SK-N-SH treated with all-trans-retinoic acid at 6 μM for 48 hours (cell line): ENCODE results near the gene DNAH5.

Source experiments
- ATAC-seq: fragments of 200-7000 bp; cut with Tn5 transposase; 3 replicates; pipeline ENCODE4 v1.9.1; 2020; ENCODE audit warnings: mild to moderate bottlenecking, moderate library complexity
- ARNTL ChIP-seq: fragments of 450-650 bp; formaldehyde crosslinking; IDR thresholded peaks from 2 replicates; pipeline ENCODE4 v1.5.0; 2020; ENCODE audit warnings: low read depth, mild to moderate bottlenecking, moderate library complexity, borderline replicate concordance
- BACH2 ChIP-seq: fragments of 250-450 bp; sonication (Bioruptor Pico); IDR thresholded peaks from 2 replicates; pipeline ENCODE4 v1.9.0; 2021; ENCODE audit warnings: mild to moderate bottlenecking, borderline replicate concordance
- CSDC2 ChIP-seq: fragments of 250-450 bp; sonication (Bioruptor Pico); IDR thresholded peaks from 2 replicates; pipeline ENCODE4 v1.5.0; 2020; ENCODE audit warnings: mild to moderate bottlenecking, moderate library complexity
- GLIS3 ChIP-seq: fragments of 250-450 bp; sonication (Bioruptor Pico); IDR thresholded peaks from 2 replicates; pipeline ENCODE4 v1.5.0; 2020; ENCODE audit warnings: mild to moderate bottlenecking, moderate library complexity
- ISL1 ChIP-seq: fragments of 250-450 bp; sonication (Bioruptor Pico); IDR thresholded peaks from 2 replicates; pipeline ENCODE4 v2.1.2; 2022; ENCODE audit warnings: mild to moderate bottlenecking, moderate library complexity
- OSR1 ChIP-seq: fragments of 250-450 bp; sonication (Bioruptor Pico); IDR thresholded peaks from 2 replicates; pipeline ENCODE4 v1.8.0; 2022; ENCODE audit warnings: moderate library complexity, mild to moderate bottlenecking, inconsistent platforms
- PPARA ChIP-seq: fragments of 250-450 bp; sonication (Bioruptor Pico); IDR thresholded peaks from 2 replicates; pipeline ENCODE4 v1.5.0; 2020; ENCODE audit warnings: mild to moderate bottlenecking, borderline replicate concordance
- TCF4 ChIP-seq: fragments of 250-450 bp; sonication (Bioruptor Pico); IDR thresholded peaks from 2 replicates; pipeline ENCODE4 v1.8.0; 2021; ENCODE audit warnings: mild to moderate bottlenecking, moderate library complexity, borderline replicate concordance
- TOX ChIP-seq: fragments of 250-450 bp; sonication (Bioruptor Pico); IDR thresholded peaks from 2 replicates; pipeline ENCODE4 v1.8.0; 2021; ENCODE audit warnings: mild to moderate bottlenecking, moderate library complexity, borderline replicate concordance
- ZC3H10 ChIP-seq: fragments of 250-450 bp; sonication (Bioruptor Pico); IDR thresholded peaks from 2 replicates; pipeline ENCODE4 v1.5.1; 2021; ENCODE audit warnings: mild to moderate bottlenecking, moderate library complexity
- ZFP3 ChIP-seq: fragments of 250-450 bp; sonication (Bioruptor Pico); IDR thresholded peaks from 2 replicates; pipeline ENCODE4 v1.5.0; 2020; ENCODE audit warnings: mild to moderate bottlenecking, moderate library complexity
- ZFP30 ChIP-seq: fragments of 450-650 bp; formaldehyde crosslinking; IDR thresholded peaks from 2 replicates; pipeline ENCODE4 v1.5.0; 2022; ENCODE audit warnings: mild to moderate bottlenecking, moderate library complexity
- ZNF70 ChIP-seq: fragments of 450-650 bp; formaldehyde crosslinking; IDR thresholded peaks from 2 replicates; pipeline ENCODE4 v1.5.0; 2020; ENCODE audit warnings: mild to moderate bottlenecking, moderate library complexity
- ZNF8 ChIP-seq: fragments of 450-650 bp; formaldehyde crosslinking; IDR thresholded peaks from 2 replicates; pipeline ENCODE4 v1.5.0; 2020; ENCODE audit warnings: mild to moderate bottlenecking, moderate library complexity
- TF ChIP-seq, protein P1 (sequence below): fragments of 250-450 bp; sonication (Bioruptor Pico); IDR thresholded peaks from 2 replicates; pipeline ENCODE4 v1.5.0; 2020; ENCODE audit warnings: mild to moderate bottlenecking, moderate library complexity
- TF ChIP-seq, protein P2 (sequence below): fragments of 250-450 bp; sonication (Bioruptor Pico); IDR thresholded peaks from 2 replicates; pipeline ENCODE4 v1.5.1; 2020; ENCODE audit warnings: low read depth, mild to moderate bottlenecking, moderate library complexity
- TF ChIP-seq, protein P3 (sequence below): fragments of 250-450 bp; sonication (Bioruptor Pico); IDR thresholded peaks from 2 replicates; pipeline ENCODE4 v1.8.0; 2020; ENCODE audit warnings: mild to moderate bottlenecking, moderate library complexity, borderline replicate concordance
- TF ChIP-seq, protein P4 (sequence below): fragments of 250-450 bp; sonication (Bioruptor Pico); IDR thresholded peaks from 2 replicates; pipeline ENCODE4 v1.5.1; 2021; ENCODE audit warnings: mild to moderate bottlenecking, moderate library complexity

The DNAH5 gene

DNA sequence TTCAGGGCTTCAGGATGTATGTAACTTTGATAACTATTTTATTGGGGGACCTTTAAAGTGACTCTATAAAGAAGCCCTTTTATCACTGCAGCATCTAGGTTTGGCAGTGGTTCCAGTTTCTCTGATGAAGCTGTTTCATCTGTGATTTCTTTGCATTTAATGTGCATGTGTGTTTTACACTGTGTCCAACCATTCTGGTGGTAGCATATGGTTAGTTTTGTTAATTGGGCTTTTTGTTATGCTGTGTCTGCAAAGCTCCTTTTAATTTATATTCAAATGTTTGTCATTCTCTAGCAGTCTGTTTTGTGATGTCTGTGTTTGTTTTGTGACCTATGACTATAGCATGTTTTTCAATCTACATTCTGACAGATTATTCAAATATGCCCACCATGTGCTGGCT is 294.8 kb downstream of the DNAH5 start (continued):
- TF ChIP-seq, protein P1, sequence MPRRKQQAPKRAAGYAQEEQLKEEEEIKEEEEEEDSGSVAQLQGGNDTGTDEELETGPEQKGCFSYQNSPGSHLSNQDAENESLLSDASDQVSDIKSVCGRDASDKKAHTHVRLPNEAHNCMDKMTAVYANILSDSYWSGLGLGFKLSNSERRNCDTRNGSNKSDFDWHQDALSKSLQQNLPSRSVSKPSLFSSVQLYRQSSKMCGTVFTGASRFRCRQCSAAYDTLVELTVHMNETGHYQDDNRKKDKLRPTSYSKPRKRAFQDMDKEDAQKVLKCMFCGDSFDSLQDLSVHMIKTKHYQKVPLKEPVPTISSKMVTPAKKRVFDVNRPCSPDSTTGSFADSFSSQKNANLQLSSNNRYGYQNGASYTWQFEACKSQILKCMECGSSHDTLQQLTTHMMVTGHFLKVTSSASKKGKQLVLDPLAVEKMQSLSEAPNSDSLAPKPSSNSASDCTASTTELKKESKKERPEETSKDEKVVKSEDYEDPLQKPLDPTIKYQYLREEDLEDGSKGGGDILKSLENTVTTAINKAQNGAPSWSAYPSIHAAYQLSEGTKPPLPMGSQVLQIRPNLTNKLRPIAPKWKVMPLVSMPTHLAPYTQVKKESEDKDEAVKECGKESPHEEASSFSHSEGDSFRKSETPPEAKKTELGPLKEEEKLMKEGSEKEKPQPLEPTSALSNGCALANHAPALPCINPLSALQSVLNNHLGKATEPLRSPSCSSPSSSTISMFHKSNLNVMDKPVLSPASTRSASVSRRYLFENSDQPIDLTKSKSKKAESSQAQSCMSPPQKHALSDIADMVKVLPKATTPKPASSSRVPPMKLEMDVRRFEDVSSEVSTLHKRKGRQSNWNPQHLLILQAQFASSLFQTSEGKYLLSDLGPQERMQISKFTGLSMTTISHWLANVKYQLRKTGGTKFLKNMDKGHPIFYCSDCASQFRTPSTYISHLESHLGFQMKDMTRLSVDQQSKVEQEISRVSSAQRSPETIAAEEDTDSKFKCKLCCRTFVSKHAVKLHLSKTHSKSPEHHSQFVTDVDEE (CRISPR knock-in tag), result no peak

DNA sequence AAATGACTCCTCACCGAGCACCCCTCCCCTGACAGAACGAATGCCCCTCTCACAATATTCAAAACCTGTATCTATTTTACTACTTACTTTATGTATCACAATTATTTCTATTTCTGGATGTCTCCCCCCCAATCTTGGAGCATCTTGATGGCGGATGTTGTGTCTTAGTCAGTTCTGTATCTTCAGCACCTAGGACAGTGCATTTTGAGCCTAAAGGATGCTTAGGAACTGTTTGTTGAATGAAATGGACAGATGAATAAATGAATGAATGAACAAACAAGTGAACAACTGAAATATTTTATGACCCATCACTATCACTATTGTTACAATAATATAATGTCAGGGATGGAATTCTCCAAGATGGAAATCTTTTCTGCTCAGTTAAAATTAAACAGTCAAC is 295.7 kb downstream of the DNAH5 start:
- TF ChIP-seq, protein P2, sequence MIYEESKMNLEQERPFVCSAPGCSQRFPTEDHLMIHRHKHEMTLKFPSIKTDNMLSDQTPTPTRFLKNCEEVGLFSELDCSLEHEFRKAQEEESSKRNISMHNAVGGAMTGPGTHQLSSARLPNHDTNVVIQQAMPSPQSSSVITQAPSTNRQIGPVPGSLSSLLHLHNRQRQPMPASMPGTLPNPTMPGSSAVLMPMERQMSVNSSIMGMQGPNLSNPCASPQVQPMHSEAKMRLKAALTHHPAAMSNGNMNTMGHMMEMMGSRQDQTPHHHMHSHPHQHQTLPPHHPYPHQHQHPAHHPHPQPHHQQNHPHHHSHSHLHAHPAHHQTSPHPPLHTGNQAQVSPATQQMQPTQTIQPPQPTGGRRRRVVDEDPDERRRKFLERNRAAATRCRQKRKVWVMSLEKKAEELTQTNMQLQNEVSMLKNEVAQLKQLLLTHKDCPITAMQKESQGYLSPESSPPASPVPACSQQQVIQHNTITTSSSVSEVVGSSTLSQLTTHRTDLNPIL (CRISPR knock-in tag), result no peak
- TF ChIP-seq, protein P3, sequence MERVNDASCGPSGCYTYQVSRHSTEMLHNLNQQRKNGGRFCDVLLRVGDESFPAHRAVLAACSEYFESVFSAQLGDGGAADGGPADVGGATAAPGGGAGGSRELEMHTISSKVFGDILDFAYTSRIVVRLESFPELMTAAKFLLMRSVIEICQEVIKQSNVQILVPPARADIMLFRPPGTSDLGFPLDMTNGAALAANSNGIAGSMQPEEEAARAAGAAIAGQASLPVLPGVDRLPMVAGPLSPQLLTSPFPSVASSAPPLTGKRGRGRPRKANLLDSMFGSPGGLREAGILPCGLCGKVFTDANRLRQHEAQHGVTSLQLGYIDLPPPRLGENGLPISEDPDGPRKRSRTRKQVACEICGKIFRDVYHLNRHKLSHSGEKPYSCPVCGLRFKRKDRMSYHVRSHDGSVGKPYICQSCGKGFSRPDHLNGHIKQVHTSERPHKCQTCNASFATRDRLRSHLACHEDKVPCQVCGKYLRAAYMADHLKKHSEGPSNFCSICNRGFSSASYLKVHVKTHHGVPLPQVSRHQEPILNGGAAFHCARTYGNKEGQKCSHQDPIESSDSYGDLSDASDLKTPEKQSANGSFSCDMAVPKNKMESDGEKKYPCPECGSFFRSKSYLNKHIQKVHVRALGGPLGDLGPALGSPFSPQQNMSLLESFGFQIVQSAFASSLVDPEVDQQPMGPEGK (CRISPR knock-in tag), result no peak
- no peak for TF ChIP-seq ZNF8 (CRISPR knock-in tag)
- no peak for TF ChIP-seq PPARA (CRISPR knock-in tag)
- no peak for TF ChIP-seq ISL1 (CRISPR knock-in tag)
- no peak for TF ChIP-seq ZNF70 (CRISPR knock-in tag)
- TF ChIP-seq OSR1 (CRISPR knock-in tag), result no peak
- TF ChIP-seq, protein P4, sequence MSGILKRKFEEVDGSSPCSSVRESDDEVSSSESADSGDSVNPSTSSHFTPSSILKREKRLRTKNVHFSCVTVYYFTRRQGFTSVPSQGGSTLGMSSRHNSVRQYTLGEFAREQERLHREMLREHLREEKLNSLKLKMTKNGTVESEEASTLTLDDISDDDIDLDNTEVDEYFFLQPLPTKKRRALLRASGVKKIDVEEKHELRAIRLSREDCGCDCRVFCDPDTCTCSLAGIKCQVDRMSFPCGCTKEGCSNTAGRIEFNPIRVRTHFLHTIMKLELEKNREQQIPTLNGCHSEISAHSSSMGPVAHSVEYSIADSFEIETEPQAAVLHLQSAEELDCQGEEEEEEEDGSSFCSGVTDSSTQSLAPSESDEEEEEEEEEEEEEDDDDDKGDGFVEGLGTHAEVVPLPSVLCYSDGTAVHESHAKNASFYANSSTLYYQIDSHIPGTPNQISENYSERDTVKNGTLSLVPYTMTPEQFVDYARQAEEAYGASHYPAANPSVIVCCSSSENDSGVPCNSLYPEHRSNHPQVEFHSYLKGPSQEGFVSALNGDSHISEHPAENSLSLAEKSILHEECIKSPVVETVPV (CRISPR knock-in tag), result no peak
- no peak for TF ChIP-seq ZC3H10 (CRISPR knock-in tag)
- no peak for TF ChIP-seq ARNTL (CRISPR knock-in tag)
- no peak for TF ChIP-seq ZFP3 (CRISPR knock-in tag)
- TF ChIP-seq TCF4 (CRISPR knock-in tag), result no peak
- TF ChIP-seq TOX (CRISPR knock-in tag), result no peak
- ATAC-seq, result no peak

DNA sequence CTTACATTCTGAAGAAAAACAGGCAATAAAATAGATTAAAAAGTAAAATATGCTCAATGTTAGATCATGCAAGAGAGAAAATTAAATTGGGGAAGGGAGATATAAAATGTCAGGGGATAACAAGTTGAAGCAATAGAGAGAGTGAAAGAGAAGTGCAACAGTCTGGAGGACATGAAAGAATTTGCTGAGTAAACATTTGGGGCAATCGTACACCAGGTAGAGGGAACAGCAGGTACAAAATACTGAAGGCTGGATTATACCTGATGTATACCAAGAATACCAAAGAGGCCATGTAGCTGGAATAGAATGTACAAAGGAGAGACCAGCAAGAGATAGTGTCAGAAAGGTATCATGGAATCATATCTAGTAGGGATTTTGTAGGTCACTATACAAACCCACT is 300.8 kb downstream of the DNAH5 start:
- TF ChIP-seq ZFP30 (CRISPR knock-in tag) (no peak), TCF4 (CRISPR knock-in tag) (no peak), TOX (CRISPR knock-in tag) (no peak), PPARA (CRISPR knock-in tag) (no peak), GLIS3 (CRISPR knock-in tag) (no peak), BACH2 (CRISPR knock-in tag) (no peak), ZC3H10 (CRISPR knock-in tag) (no peak), CSDC2 (CRISPR knock-in tag) (no peak), OSR1 (CRISPR knock-in tag) (no peak), ZFP3 (CRISPR knock-in tag) (no peak), ARNTL (CRISPR knock-in tag) (no peak), ISL1 (CRISPR knock-in tag) (no peak)
- TF ChIP-seq, protein P3 (CRISPR knock-in tag), result no peak
- TF ChIP-seq, protein P2 (CRISPR knock-in tag), result no peak
- ATAC-seq, result no peak
